GM12878 (cell line): ENCODE results near the gene THBD. TPM values are rescaled to one million over a fixed set of nuclear protein-coding genes. Genes with fewer than 3 reads are reported as not detected.

Experiments used
- ATAC-seq: fragments of 200-7000 bp; cut with Tn5 transposase; 3 replicates; pipeline ENCODE4 v1.9.1; 2020; ENCODE audit warnings: mild to moderate bottlenecking, moderate library complexity
- BruUV-seq: library from RNA; stranded (reverse); fragments of 400-500 nt; replicated peaks from 2 replicates; lab custom pipeline; 2021; lab: Mats Ljungman, UMichigan
- CTCF ChIA-PET: fragments of 300-600 bp; sonication (Branson Sonifier 250); formaldehyde crosslinking; extraction: SDS; loops from one replicate; lab custom pipeline; 2021; ENCODE audit warnings: inconsistent platforms; lab: Yijun Ruan, JAX
- POLR2A ChIA-PET: fragments of 350-600 bp; formaldehyde crosslinking; extraction: SDS; loops from one replicate; lab custom pipeline; 2021; ENCODE audit warnings: inconsistent platforms; lab: Charles Lee
- RAD21 ChIA-PET: fragments of 300-600 bp; sonication (Branson Sonifier 250); formaldehyde crosslinking; loops from one replicate; lab custom pipeline; 2023; ENCODE audit warnings: antibody characterized with exemption; ENCODE audit not compliant: unreplicated experiment; lab: Charles Lee
- SMC1A ChIA-PET: fragments of 300-600 bp; sonication (Branson Sonifier 250); formaldehyde crosslinking; loops from one replicate; lab custom pipeline; 2023; ENCODE audit not compliant: unreplicated experiment, uncharacterized antibody; lab: Charles Lee
- DNase-seq: peaks from one replicate; pipeline ENCODE4 v3.0.0-alpha.2; 2011; ENCODE audit warnings: low read depth, low spot score
- FAIRE-seq: peaks from 3 replicates; lab custom pipeline; 2011; peaks lifted over from hg19 to GRCh38; lab: Jason Lieb, UNC
- H2AFZ ChIP-seq: 2 replicates; pipeline ENCODE4 v1.6.0; 2011; ENCODE audit warnings: low read depth, low read length, control low read depth; ENCODE audit not compliant: control insufficient read depth
- H3K27ac ChIP-seq: 2 replicates; pipeline ENCODE4 v1.5.1; 2011; ENCODE audit warnings: control low read depth; ENCODE audit not compliant: control insufficient read depth, insufficient read depth
- H3K27me3 ChIP-seq, 2 experiments: replicated peaks in 1 of 2; 2 replicates each; pipeline versions ENCODE4 v1.6.0 to v1.6.1; 2011; ENCODE audit warnings: low read length in 1 of 2; ENCODE audit not compliant: control insufficient read depth in 2 of 2, insufficient read depth in 2 of 2
- H3K36me3 ChIP-seq, 2 experiments: 2 replicates each; pipeline ENCODE4 v1.5.1; 2011; ENCODE audit warnings: low read length in 1 of 2; ENCODE audit not compliant: control insufficient read depth in 2 of 2, insufficient read depth in 2 of 2
- H3K4me1 ChIP-seq: 2 replicates; pipeline ENCODE4 v1.6.1; 2011; ENCODE audit warnings: mild to moderate bottlenecking, low read length, moderate library complexity, mixed read lengths; ENCODE audit not compliant: control insufficient read depth, insufficient read depth
- H3K4me2 ChIP-seq: 2 replicates; pipeline ENCODE4 v1.6.0; 2011; ENCODE audit warnings: control low read depth; ENCODE audit not compliant: control insufficient read depth, insufficient read depth
- H3K4me3 ChIP-seq: fragments of 200-600 bp; sonication (generic); 2 replicates; pipeline ENCODE4 v1.5.1; 2016
- H3K79me2 ChIP-seq: 2 replicates; pipeline ENCODE4 v1.6.0; 2011; ENCODE audit warnings: low read length; ENCODE audit not compliant: control insufficient read depth, insufficient read depth
- H3K9ac ChIP-seq: 2 replicates; pipeline ENCODE4 v1.8.0; 2011; ENCODE audit warnings: low read length, control low read depth, mixed read lengths; ENCODE audit not compliant: control insufficient read depth, insufficient read depth
- H3K9me3 ChIP-seq: replicated peaks from 3 replicates; pipeline ENCODE4 v1.5.1; 2011; ENCODE audit warnings: mild to moderate bottlenecking, low read length; ENCODE audit not compliant: control insufficient read depth, insufficient read depth
- H4K20me1 ChIP-seq: 2 replicates; pipeline ENCODE4 v1.6.0; 2011; ENCODE audit not compliant: control insufficient read depth, insufficient read depth
- CREB1 ChIP-seq: IDR thresholded peaks from 2 replicates; pipeline ENCODE4 v1.6.1; 2012; ENCODE audit warnings: low read depth, mild to moderate bottlenecking, inconsistent platforms
- MEF2A ChIP-seq: IDR thresholded peaks from 2 replicates; pipeline ENCODE4 v1.6.1; 2011; ENCODE audit warnings: low read depth, mild to moderate bottlenecking, low read length, moderate library complexity; ENCODE audit not compliant: insufficient read depth
- MTA2 ChIP-seq: fragments of 450-650 bp; IDR thresholded peaks from 2 replicates; pipeline ENCODE4 v1.6.1; 2016; ENCODE audit warnings: low read depth, mild to moderate bottlenecking, moderate library complexity
- NR2F1 ChIP-seq: fragments of 450-650 bp; conservative IDR thresholded peaks from 2 replicates; pipeline ENCODE4 v1.6.1; 2017; ENCODE audit warnings: mild to moderate bottlenecking
- POLR2AphosphoS5 ChIP-seq: IDR thresholded peaks from 2 replicates; pipeline ENCODE4 v1.6.1; 2011; ENCODE audit warnings: mild to moderate bottlenecking, low read length, inconsistent platforms
- SIN3A ChIP-seq: IDR thresholded peaks from 2 replicates; pipeline ENCODE4 v1.6.1; 2012; ENCODE audit warnings: low read depth, low read length, improper control_type of control experiment
- SREBF1 ChIP-seq: IDR thresholded peaks from 2 replicates; pipeline ENCODE4 v1.6.1; 2012; ENCODE audit warnings: mild to moderate bottlenecking, low read length
- WGBS: methylation state at CpG from one replicate; pipeline ENCODE4 v1.1.6; 2016; ENCODE audit warnings: low lambda C conversion rate; ENCODE audit not compliant: insufficient replicate concordance, insufficient coverage; ENCODE audit errors: missing lambda C conversion rate; 5-methylcytosine and 5-hydroxymethylcytosine counted together
- in situ Hi-C: fragments of 300-500 bp; cut with MboI; formaldehyde crosslinking; loops from 9 replicates; pipeline ENCODE4 v1.14.3; 2018; ENCODE audit warnings: mixed read lengths
- intact Hi-C: fragments of 100-400 bp; cut with micrococcal nuclease; formaldehyde crosslinking; loops from one replicate; pipeline ENCODE4 v1.14.2; 2022; ENCODE audit not compliant: unreplicated experiment
- polyA plus RNA-seq, 11 experiments: library from polyadenylated mRNA; depleted of rRNA in 4 of 11; unstranded in 6 of 11; stranded (reverse) in 5 of 11; fragments of >200 nt; fragmentation: Nextera tagmentation in 4 of 11; fragmentation: Illumina TruSeq in 1 of 11; extraction: Ambion mirVana in 4 of 11; extraction: Trizol in 1 of 11; gene quantifications; 1 replicate in 1 of 11; 2 replicates in 10 of 11; pipeline versions ENCODE4 v1.2.1 to v1.2.3, GENCODE V29; 2011 to 2016; ENCODE audit warnings: inconsistent platforms in 2 of 11, missing spikeins in 2 of 11, low read depth in 1 of 11
- total RNA-seq, 4 experiments: library from RNA; depleted of rRNA in 3 of 4; stranded (reverse); fragments of >200 nt in 3 of 4; fragmentation: Illumina TruSeq in 1 of 4; extraction: Trizol in 1 of 4; gene quantifications; 2 replicates each; pipeline versions ENCODE4 v1.2.1 to v1.2.3, GENCODE V29; 2013 to 2021
- TF ChIP-seq, protein P1 (sequence below): IDR thresholded peaks from 2 replicates; pipeline ENCODE4 v1.6.1; 2012; ENCODE audit warnings: mild to moderate bottlenecking, low read depth, low read length
- TF ChIP-seq, protein P2 (sequence below): fragments of 450-650 bp; IDR thresholded peaks from 2 replicates; pipeline ENCODE4 v1.6.1; 2016; ENCODE audit warnings: mild to moderate bottlenecking
- TF ChIP-seq, protein P3 (sequence below), 3 experiments: IDR thresholded peaks in 2 of 3; conservative IDR thresholded peaks in 1 of 3; 2 replicates each; pipeline ENCODE4 v1.5.1; 2011; ENCODE audit warnings: low read depth in 3 of 3, low read length in 3 of 3, mild to moderate bottlenecking in 3 of 3, control low read depth in 2 of 3, moderate library complexity in 2 of 3, inconsistent platforms in 1 of 3, mixed read lengths in 1 of 3; ENCODE audit not compliant: control insufficient read depth in 2 of 3, insufficient read depth in 1 of 3; ENCODE audit errors: extremely low read depth in 1 of 3

The THBD gene
- total and polyA plus RNA-seq, 10 of the 15 experiments (the other 5 are each of a cell fraction or from before 2014, with no cell fraction given) = not detected

DNA sequence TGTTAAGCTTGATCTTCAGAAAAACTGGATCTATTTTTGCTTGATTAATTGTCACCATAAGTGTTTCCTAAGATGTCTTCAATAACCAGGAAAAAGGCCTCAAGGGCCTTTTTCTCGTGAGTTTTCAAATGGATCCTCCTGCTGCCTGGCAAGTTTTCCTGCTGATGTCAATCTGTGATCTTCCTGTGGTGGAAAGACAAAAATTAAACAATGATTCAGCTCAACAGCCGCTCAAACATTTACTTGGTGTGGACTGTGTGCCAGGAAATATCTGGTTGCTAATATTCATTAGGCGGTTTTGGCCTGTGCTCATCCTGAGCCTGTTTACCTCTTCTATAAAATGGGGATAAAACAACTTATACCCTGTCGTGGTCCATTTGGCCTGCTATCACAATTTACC lies 49.7 kb downstream of the THBD start (continued):
- TF ChIP-seq, protein P1, sequence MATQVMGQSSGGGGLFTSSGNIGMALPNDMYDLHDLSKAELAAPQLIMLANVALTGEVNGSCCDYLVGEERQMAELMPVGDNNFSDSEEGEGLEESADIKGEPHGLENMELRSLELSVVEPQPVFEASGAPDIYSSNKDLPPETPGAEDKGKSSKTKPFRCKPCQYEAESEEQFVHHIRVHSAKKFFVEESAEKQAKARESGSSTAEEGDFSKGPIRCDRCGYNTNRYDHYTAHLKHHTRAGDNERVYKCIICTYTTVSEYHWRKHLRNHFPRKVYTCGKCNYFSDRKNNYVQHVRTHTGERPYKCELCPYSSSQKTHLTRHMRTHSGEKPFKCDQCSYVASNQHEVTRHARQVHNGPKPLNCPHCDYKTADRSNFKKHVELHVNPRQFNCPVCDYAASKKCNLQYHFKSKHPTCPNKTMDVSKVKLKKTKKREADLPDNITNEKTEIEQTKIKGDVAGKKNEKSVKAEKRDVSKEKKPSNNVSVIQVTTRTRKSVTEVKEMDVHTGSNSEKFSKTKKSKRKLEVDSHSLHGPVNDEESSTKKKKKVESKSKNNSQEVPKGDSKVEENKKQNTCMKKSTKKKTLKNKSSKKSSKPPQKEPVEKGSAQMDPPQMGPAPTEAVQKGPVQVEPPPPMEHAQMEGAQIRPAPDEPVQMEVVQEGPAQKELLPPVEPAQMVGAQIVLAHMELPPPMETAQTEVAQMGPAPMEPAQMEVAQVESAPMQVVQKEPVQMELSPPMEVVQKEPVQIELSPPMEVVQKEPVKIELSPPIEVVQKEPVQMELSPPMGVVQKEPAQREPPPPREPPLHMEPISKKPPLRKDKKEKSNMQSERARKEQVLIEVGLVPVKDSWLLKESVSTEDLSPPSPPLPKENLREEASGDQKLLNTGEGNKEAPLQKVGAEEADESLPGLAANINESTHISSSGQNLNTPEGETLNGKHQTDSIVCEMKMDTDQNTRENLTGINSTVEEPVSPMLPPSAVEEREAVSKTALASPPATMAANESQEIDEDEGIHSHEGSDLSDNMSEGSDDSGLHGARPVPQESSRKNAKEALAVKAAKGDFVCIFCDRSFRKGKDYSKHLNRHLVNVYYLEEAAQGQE = no peak
- no peak for TF ChIP-seq MTA2
- TF ChIP-seq, all 136 proteins: peak for 0

DNA sequence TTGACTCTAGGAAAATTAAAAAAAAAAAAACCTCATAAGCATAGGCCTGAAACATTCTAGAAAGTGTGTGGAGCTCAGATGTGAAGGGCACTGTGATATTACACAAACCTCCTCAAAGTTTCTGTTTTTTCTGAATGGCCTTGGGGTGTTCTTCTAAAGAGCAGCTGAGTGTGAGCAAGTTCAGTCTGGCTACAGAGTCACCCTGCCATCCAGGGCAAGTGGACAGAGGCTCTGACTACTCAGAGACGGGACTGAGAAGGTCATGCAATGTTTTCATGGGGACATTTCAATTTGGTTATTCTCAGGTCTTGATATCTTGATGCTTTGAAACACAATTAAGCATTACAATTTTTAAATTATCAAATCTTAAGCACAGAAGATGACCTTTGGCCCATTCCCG lies 51.0 kb downstream of the THBD start:
- Histone ChIP-seq H3K9ac (no peak overlapping the region), H3K4me2 (no peak overlapping the region), H3K4me1 (no peaks in the 10 kb centered on the region), H2AFZ (no peak overlapping the region), H3K27ac (no peak overlapping the region), H3K9me3 (no peaks in the 10 kb centered on the region), H3K79me2 (no peaks in the 10 kb centered on the region), H3K36me3 (no peaks in the 10 kb centered on the region), H3K27me3 (no peaks in the 10 kb centered on the region; a peak in 1 of 4 replicates), H4K20me1 (no peaks in the 10 kb centered on the region), H3K4me3 (no peak overlapping the region)
- CTCF ChIA-PET = interaction anchor here (1.1 kb wide), 1 partner anchor 343 kb away, joined by 3 read pairs; no protein-coding TSS in a partner anchor
- in situ Hi-C loops = no loop called here
- BruUV-seq = no TSS peak
- RAD21 ChIA-PET = no interaction called here
- 38% methylated on average over 2 of the region's 2 CpGs for WGBS
- no peak for FAIRE-seq
- DNase-seq = no peak
- ATAC-seq = no peak
- no peak for TF ChIP-seq CREB1
- TF ChIP-seq SREBF1 = no peak
- TF ChIP-seq, protein P2, sequence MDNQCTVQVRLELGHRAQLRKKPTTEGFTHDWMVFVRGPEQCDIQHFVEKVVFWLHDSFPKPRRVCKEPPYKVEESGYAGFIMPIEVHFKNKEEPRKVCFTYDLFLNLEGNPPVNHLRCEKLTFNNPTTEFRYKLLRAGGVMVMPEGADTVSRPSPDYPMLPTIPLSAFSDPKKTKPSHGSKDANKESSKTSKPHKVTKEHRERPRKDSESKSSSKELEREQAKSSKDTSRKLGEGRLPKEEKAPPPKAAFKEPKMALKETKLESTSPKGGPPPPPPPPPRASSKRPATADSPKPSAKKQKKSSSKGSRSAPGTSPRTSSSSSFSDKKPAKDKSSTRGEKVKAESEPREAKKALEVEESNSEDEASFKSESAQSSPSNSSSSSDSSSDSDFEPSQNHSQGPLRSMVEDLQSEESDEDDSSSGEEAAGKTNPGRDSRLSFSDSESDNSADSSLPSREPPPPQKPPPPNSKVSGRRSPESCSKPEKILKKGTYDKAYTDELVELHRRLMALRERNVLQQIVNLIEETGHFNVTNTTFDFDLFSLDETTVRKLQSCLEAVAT = no peak
- no peak for TF ChIP-seq NR2F1
- TF ChIP-seq, protein P3, sequence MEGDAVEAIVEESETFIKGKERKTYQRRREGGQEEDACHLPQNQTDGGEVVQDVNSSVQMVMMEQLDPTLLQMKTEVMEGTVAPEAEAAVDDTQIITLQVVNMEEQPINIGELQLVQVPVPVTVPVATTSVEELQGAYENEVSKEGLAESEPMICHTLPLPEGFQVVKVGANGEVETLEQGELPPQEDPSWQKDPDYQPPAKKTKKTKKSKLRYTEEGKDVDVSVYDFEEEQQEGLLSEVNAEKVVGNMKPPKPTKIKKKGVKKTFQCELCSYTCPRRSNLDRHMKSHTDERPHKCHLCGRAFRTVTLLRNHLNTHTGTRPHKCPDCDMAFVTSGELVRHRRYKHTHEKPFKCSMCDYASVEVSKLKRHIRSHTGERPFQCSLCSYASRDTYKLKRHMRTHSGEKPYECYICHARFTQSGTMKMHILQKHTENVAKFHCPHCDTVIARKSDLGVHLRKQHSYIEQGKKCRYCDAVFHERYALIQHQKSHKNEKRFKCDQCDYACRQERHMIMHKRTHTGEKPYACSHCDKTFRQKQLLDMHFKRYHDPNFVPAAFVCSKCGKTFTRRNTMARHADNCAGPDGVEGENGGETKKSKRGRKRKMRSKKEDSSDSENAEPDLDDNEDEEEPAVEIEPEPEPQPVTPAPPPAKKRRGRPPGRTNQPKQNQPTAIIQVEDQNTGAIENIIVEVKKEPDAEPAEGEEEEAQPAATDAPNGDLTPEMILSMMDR (IDR thresholded peaks at IDR 0.05 in 2 of 3, conservative IDR thresholded peaks at IDR 0.05 in 1 of 3; ENCODE audit: control insufficient read depth in 2 of 3, extremely low read depth in 1 of 3, insufficient read depth in 1 of 3, low read depth in 3 of 3, low read length in 3 of 3) = no peak
- no peak for TF ChIP-seq POLR2AphosphoS5
- TF ChIP-seq MEF2A = no peak
- TF ChIP-seq SIN3A = no peak
- POLR2A ChIA-PET = no interaction called here
- SMC1A ChIA-PET = interaction anchor here (0.6 to 1.4 kb wide), 3 partner anchors 23 to 376 kb away, joined by 3 to 5 read pairs (median 3); no protein-coding TSS in a partner anchor
- intact Hi-C loops = no loop called here
